ENCODE data around the gene CCDC92. TPM values are rescaled to one million over a fixed set of nuclear protein-coding genes. Genes with fewer than 3 reads are reported as not detected.

CCDC92 gene
- total and polyA plus RNA-seq, 2 of the 8 experiments (the other 6 are each of a cell fraction or from before 2014, with no cell fraction given) = 0.43 to 0.51 TPM

DNA sequence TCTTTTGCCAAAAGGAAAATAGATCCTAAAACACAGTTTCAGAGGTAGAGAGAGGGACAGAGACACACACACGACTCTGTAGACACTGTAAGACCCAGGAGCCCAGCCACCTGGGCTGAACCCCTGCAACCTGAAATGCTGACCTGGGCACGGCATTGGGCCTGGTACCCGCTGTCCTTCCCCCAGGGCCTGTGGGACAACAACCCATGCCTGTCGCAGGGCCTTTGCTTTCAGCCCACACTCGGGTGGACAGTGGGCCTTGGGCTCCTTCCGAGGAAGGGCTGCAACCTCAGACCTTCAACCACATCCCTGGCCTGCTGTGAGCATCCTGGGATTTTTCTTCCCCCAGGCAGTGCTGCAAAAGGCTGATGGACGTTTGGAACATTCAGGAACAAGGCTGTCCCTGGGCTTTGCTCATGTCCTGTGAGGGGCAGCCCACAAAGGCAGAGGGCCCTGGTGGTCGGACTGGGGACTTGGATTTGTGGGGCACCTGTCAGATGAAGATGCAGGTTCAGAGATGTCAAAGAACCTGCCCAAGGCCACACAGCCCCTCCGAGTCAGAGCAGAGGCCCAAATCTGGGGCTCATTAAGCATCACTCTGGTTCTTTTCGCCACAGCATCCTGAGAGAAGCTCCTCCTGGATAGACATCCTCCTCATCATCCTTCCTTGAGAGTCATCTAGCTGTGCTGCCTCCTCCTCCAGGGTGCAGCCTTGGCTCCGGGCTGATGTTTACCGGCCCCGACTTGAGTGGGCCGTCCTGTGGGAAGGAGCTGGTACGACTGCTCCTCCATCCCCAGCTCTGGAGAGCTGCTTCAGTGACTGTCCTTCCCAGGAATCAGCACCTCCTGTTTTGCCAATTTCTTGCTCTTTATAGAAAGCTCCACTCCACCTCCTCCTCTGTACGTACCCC, 32.7 kb downstream of the CCDC92 start:
- FAIRE-seq (no peak), DNase-seq (ENCODE audit: low read depth in 1 of 2, low spot score in 2 of 2) (no peak)
- Histone ChIP-seq H3K14ac (ENCODE audit: insufficient read length) (no peak overlapping the region), H3K27me3 (replicated peaks in 1 of 4; ENCODE audit: control insufficient read depth in 3 of 4, extremely low read depth in 1 of 4, insufficient read depth in 3 of 4, low read length in 3 of 4) (peaks cover 0 to 2% (median under 1%) of the 10 kb centered on the region in 4 experiments; a peak in 1 of 7 replicates), H3K23ac (ENCODE audit: insufficient read length) (no peak overlapping the region), H2BK12ac (ENCODE audit: low read depth, low read length) (no peak overlapping the region), H4K8ac (ENCODE audit: extremely low read depth, insufficient read depth, low read length) (no peak overlapping the region), H3K79me2 (ENCODE audit: control insufficient read depth in 1 of 2, insufficient read depth in 2 of 2, low read length in 2 of 2) (no peaks in the 10 kb centered on the region), H4K5ac (ENCODE audit: insufficient read length, low read depth, low read length) (no peak overlapping the region), H3K79me1 (ENCODE audit: low read depth, low read length) (no peaks in the 10 kb centered on the region), H3K18ac (ENCODE audit: extremely low read depth, low read length) (no peak overlapping the region), H4K91ac (replicated peaks; ENCODE audit: insufficient read length, low read length) (no peak overlapping the region), H3K4me1 (replicated peaks in 1 of 4; ENCODE audit: control insufficient read depth in 3 of 4, insufficient read depth in 4 of 4, low read length in 3 of 4) (no peaks in the 10 kb centered on the region), H3K9ac (replicated peaks in 1 of 4; ENCODE audit: extremely low read depth in 1 of 4, low read depth in 3 of 4, low read length in 3 of 4) (no peak overlapping the region), H2BK5ac (ENCODE audit: low read depth, low read length) (no peak overlapping the region), H3K56ac (replicated peaks; ENCODE audit: insufficient read length, low read depth, low read length) (no peak overlapping the region), H4K20me1 (replicated peaks in 1 of 2; ENCODE audit: control insufficient read depth in 1 of 2, insufficient read depth in 2 of 2, low read length in 2 of 2) (no peaks in the 10 kb centered on the region), H3K36me3 (ENCODE audit: control insufficient read depth in 2 of 4, insufficient read depth in 4 of 4, low read length in 3 of 4) (no peaks in the 10 kb centered on the region), H3K9me3 (ENCODE audit: insufficient read depth in 2 of 2, low read depth in 1 of 2, low read length in 1 of 2) (no peaks in the 10 kb centered on the region), H3K4me2 (ENCODE audit: insufficient read depth in 1 of 2, low read depth in 2 of 2, low read length in 2 of 2) (no peak overlapping the region), H3K23me2 (ENCODE audit: low read depth, low read length) (no peaks in the 10 kb centered on the region), H3K4ac (replicated peaks; ENCODE audit: insufficient read length, low read depth, low read length) (no peak overlapping the region), H2BK15ac (ENCODE audit: low read length) (no peak overlapping the region), H3K27ac (ENCODE audit: low read depth, low read length) (no peak overlapping the region), H3K4me3 (ENCODE audit: extremely low read depth in 1 of 4, insufficient read depth in 2 of 4, low read depth in 3 of 4, low read length in 4 of 4) (no peak overlapping the region), H2AK5ac (ENCODE audit: low read depth, low read length) (no peak overlapping the region), H2BK20ac (ENCODE audit: low read length) (no peak overlapping the region), H2BK120ac (replicated peaks; ENCODE audit: low read depth, low read length) (no peak overlapping the region), H2AFZ (ENCODE audit: low read length) (no peak overlapping the region)
- CTCF ChIA-PET (ENCODE audit: partially characterized antibody) = interaction anchor here (0.7 to 5.2 kb wide), 25 partner anchors 9 to 376 kb away, joined by 3 to 27 read pairs (median 5); no protein-coding TSS in a partner anchor
- POLR2A ChIA-PET (ENCODE audit: partially characterized antibody) = no interaction called here
- whole genome bisulfite sequencing, 2 experiments (ENCODE audit: extremely low coverage in 1 of 2, insufficient coverage in 1 of 2, insufficient read length in 1 of 2, insufficient replicate concordance in 2 of 2, low coverage in 1 of 2, low lambda C conversion rate in 2 of 2, missing lambda C conversion rate in 1 of 2) = 83% methylated on average over 16 of the region's 16 CpGs; no CpG with 5 or more reads in 1 of the 2 experiments
- no peak for TF ChIP-seq RNF2 (IDR thresholded peaks at IDR 0.05; ENCODE audit: borderline replicate concordance, low read depth, low read length, missing control alignments, poor library complexity, severe bottlenecking)
- no peak for TF ChIP-seq YY1 (IDR thresholded peaks at IDR 0.05; ENCODE audit: low read depth, low read length)
- TF ChIP-seq SIN3A (conservative IDR thresholded peaks at IDR 0.05 in 1 of 2, IDR thresholded peaks at IDR 0.05 in 1 of 2; ENCODE audit: low read depth in 1 of 2, low read length in 2 of 2) = no peak
- no peak for TF ChIP-seq NANOG (IDR thresholded peaks at IDR 0.05; ENCODE audit: insufficient read depth, low read depth, low read length, poor library complexity, severe bottlenecking)
- TF ChIP-seq JUND (IDR thresholded peaks at IDR 0.05; ENCODE audit: low read length) = no peak
- TF ChIP-seq PHF8 (conservative IDR thresholded peaks at IDR 0.05; ENCODE audit: low read depth, low read length) = no peak
- TF ChIP-seq RBBP5 (IDR thresholded peaks at IDR 0.05; ENCODE audit: borderline replicate concordance, low read depth, low read length) = no peak
- TF ChIP-seq HDAC6 (IDR thresholded peaks at IDR 0.05; ENCODE audit: low read depth, low read length) = no peak
- TF ChIP-seq CTBP2 (IDR thresholded peaks at IDR 0.05; ENCODE audit: borderline replicate concordance, insufficient read depth, insufficient read length, low read length) = no peak
- no peak for TF ChIP-seq SRF (IDR thresholded peaks at IDR 0.05; ENCODE audit: low read depth, low read length)
- no peak for TF ChIP-seq TAF1 (IDR thresholded peaks at IDR 0.05; ENCODE audit: low read depth, low read length)
